Middle frontal gyrus (tissue), 1 donor: ENCODE measurements around the gene FAM53B.
A peak's percentile ranks its signal among the peaks of the same experiment; 100 is the strongest.

ENCODE experiments used
- DNase-seq: peaks from one replicate; pipeline ENCODE4 v3.0.0-alpha.2; 2015; ENCODE audit warnings: low spot score; ENCODE audit errors: extremely low spot score

The FAM53B gene

GRCh38 chr10:124728071-124728829 is 15.9 kb downstream of the FAM53B start:
- DNase-seq, result peak; percentile 54

- DNase-seq, result no peak
Measured at GRCh38 chr10:124727361-124727960, 16.7 kb downstream of the FAM53B start.

- DNase-seq, result no peak
Measured at GRCh38 chr10:124725791-124726190, 18.4 kb downstream of the FAM53B start.

- no peak for DNase-seq
Measured at GRCh38 chr10:124725171-124725631, 19.0 kb downstream of the FAM53B start.

- peak; percentile 87 for DNase-seq
Measured at GRCh38 chr10:124724279-124725027, 19.7 kb downstream of the FAM53B start.

- DNase-seq, result no peak
Measured at GRCh38 chr10:124723826-124724225, 20.4 kb downstream of the FAM53B start.

GRCh38 chr10:124722798-124723783 is 21.1 kb downstream of the FAM53B start:
- no peak for DNase-seq

GRCh38 chr10:124721330-124722045 is 22.7 kb downstream of the FAM53B start:
- no peak for DNase-seq

- DNase-seq, result peak; percentile 87
Measured at GRCh38 chr10:124719213-124719851, 24.8 kb downstream of the FAM53B start.

- no peak for DNase-seq
Measured at GRCh38 chr10:124717911-124718741, 26.1 kb downstream of the FAM53B start.

- no peak for DNase-seq
Measured at GRCh38 chr10:124717041-124717757, 27.0 kb downstream of the FAM53B start.

- DNase-seq, result no peak
Measured at GRCh38 chr10:124716369-124716768, 27.8 kb downstream of the FAM53B start.

- DNase-seq, result no peak
Measured at GRCh38 chr10:124715439-124715838, 28.7 kb downstream of the FAM53B start.

- no peak for DNase-seq
Measured at GRCh38 chr10:124713679-124714255, 30.4 kb downstream of the FAM53B start.

- no peak for DNase-seq
Measured at GRCh38 chr10:124712704-124713407, 31.3 kb downstream of the FAM53B start.

GRCh38 chr10:124711145-124711544 is 33.0 kb downstream of the FAM53B start:
- DNase-seq, result no peak

GRCh38 chr10:124710266-124710881 is 33.8 kb downstream of the FAM53B start:
- DNase-seq, result no peak
